Stomach (tissue), 4 donors: Measurements from ENCODE around the gene CST3.

Experiments used
- CTCF ChIP-seq, 7 experiments: fragments of 450-650 bp in 4 of 7; fragments of 200-600 bp in 3 of 7; sonication (generic) in 3 of 7; IDR thresholded peaks; one replicate each; pipeline ENCODE4 v1.5.1; 2016 to 2019; ENCODE audit warnings: antibody characterized with exemption in 7 of 7, control low read depth in 2 of 7, mild to moderate bottlenecking in 1 of 7
- EP300 ChIP-seq: sonication (generic); formaldehyde crosslinking; IDR thresholded peaks from one replicate; pipeline ENCODE4 v1.6.1; 2017; ENCODE audit warnings: antibody characterized with exemption
- POLR2A ChIP-seq, 4 donors: fragments of 450-650 bp; IDR thresholded peaks; one replicate each; pipeline ENCODE4 v1.6.1; 2016; ENCODE audit warnings: antibody characterized with exemption in 4 of 4, control low read depth in 2 of 4, mild to moderate bottlenecking in 1 of 4, moderate library complexity in 1 of 4
- POLR2AphosphoS5 ChIP-seq, 3 donors: sonication (generic); formaldehyde crosslinking; IDR thresholded peaks; one replicate each; pipeline ENCODE4 v1.6.1; 2016; ENCODE audit warnings: antibody characterized with exemption in 3 of 3

- TF ChIP-seq CTCF (IDR thresholded peaks at IDR 0.05) (no peak), POLR2A (IDR thresholded peaks at IDR 0.05) (no peak), POLR2AphosphoS5 (IDR thresholded peaks at IDR 0.05) (no peak), EP300 (no peak)
Observed at GRCh38 chr20:23646106-23646873, 8.5 kb upstream of the CST3 start.
